Glutamatergic neuron (in vitro differentiated cells): ENCODE data around the gene SLAIN2. TPM values are rescaled to one million over a fixed set of nuclear protein-coding genes. Genes with fewer than 3 reads are reported as not detected.

ENCODE experiments used
- DNase-seq: peaks from one replicate; pipeline ENCODE4 v3.0.0; 2022
- H3K27ac Mint-ChIP-seq: one replicate; pipeline ENCODE4 v1.8.0; 2020; ENCODE audit warnings: mild to moderate bottlenecking, mixed read lengths, inconsistent platforms; ENCODE audit not compliant: unreplicated experiment
- H3K27me3 Mint-ChIP-seq: one replicate; pipeline ENCODE4 v1.8.0; 2020; ENCODE audit warnings: mild to moderate bottlenecking, moderate library complexity, mixed read lengths, inconsistent platforms; ENCODE audit not compliant: unreplicated experiment
- H3K36me3 Mint-ChIP-seq: one replicate; pipeline ENCODE4 v1.8.0; 2020; ENCODE audit warnings: mild to moderate bottlenecking, mixed read lengths, inconsistent platforms; ENCODE audit not compliant: unreplicated experiment
- H3K4me1 Mint-ChIP-seq: one replicate; pipeline ENCODE4 v1.8.0; 2020; ENCODE audit warnings: mild to moderate bottlenecking, low read depth, mixed read lengths, inconsistent platforms; ENCODE audit not compliant: unreplicated experiment
- H3K4me3 Mint-ChIP-seq: one replicate; pipeline ENCODE4 v1.8.0; 2020; ENCODE audit warnings: mild to moderate bottlenecking, mixed read lengths, inconsistent platforms; ENCODE audit not compliant: unreplicated experiment
- H3K9me3 Mint-ChIP-seq: one replicate; pipeline ENCODE4 v1.8.0; 2020; ENCODE audit warnings: mild to moderate bottlenecking, moderate library complexity, mixed read lengths, inconsistent platforms; ENCODE audit not compliant: unreplicated experiment
- total RNA-seq: library from RNA; stranded (reverse); fragmentation: NEBNext Ultra II Directional; extraction: Animal tissue kit (Norgen Biotek cat#: 25700); gene quantifications from one replicate; pipeline ENCODE4 v1.2.1, GENCODE V29; 2021; ENCODE audit not compliant: unreplicated experiment
- TF ChIP-seq, protein P1 (sequence below): fragments of 200-600 bp; sonication (generic); IDR thresholded peaks from one replicate; pipeline ENCODE4 v1.5.0; 2021; ENCODE audit not compliant: partially characterized antibody, unreplicated experiment

Gene SLAIN2
- total RNA-seq, 1 donor from 2014 or later = 72.6 TPM

DNA sequence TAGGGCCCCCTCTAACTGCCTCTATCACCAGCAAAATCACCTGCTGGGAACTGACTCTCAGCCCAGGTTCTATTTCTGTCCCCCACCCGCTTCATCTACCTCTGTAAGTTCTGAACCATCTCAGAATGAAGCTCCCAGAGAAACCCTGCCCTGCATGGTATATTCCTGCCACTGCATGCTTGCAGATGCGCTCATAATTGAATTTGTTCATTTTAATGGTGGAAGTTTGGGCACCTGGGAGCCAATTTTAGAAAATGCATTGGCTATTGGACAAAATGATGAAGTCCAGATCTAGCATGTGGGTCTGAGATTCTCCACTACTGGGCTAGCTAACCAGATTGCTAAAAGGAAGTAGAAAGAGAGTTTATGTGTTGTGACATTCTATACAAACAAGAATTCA, 113.3 kb downstream of the SLAIN2 start:
- peaks cover 6% of the 10 kb centered on the region for H3K36me3 Mint-ChIP-seq
- DNase-seq = no peak
- H3K27me3 Mint-ChIP-seq = no peaks in the 10 kb centered on the region
- TF ChIP-seq, protein P1, sequence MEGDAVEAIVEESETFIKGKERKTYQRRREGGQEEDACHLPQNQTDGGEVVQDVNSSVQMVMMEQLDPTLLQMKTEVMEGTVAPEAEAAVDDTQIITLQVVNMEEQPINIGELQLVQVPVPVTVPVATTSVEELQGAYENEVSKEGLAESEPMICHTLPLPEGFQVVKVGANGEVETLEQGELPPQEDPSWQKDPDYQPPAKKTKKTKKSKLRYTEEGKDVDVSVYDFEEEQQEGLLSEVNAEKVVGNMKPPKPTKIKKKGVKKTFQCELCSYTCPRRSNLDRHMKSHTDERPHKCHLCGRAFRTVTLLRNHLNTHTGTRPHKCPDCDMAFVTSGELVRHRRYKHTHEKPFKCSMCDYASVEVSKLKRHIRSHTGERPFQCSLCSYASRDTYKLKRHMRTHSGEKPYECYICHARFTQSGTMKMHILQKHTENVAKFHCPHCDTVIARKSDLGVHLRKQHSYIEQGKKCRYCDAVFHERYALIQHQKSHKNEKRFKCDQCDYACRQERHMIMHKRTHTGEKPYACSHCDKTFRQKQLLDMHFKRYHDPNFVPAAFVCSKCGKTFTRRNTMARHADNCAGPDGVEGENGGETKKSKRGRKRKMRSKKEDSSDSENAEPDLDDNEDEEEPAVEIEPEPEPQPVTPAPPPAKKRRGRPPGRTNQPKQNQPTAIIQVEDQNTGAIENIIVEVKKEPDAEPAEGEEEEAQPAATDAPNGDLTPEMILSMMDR = no peak
- no peaks in the 10 kb centered on the region for H3K4me1 Mint-ChIP-seq
- H3K27ac Mint-ChIP-seq = no peak overlapping the region
- H3K9me3 Mint-ChIP-seq = no peaks in the 10 kb centered on the region
- H3K4me3 Mint-ChIP-seq = no peak overlapping the region

DNA sequence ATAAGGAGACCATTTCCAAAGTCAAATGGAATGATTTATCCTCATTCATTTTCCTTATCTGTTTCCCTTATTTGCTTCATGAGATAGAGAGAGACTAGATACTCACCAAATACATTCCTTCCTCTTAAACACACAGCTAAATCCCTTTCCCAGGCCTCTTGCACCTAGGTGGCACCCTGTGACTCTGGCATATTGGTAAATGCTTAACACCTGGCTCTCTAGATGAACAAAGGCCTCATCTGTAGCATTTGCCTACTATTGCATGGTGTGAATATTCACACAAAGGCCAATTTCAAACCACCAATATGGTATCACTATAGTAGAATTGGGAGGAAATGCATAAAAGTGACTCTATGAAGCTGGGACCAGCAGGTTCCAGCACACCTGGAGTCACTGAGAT, 119.7 kb downstream of the SLAIN2 start:
- no peak for DNase-seq
- Mint-ChIP-seq H3K9me3 (no peaks in the 10 kb centered on the region), H3K36me3 (peaks cover 14% of the 10 kb centered on the region), H3K27ac (no peak overlapping the region), H3K4me3 (no peak overlapping the region), H3K4me1 (no peaks in the 10 kb centered on the region), H3K27me3 (no peaks in the 10 kb centered on the region)
- TF ChIP-seq, protein P1 = no peak

DNA sequence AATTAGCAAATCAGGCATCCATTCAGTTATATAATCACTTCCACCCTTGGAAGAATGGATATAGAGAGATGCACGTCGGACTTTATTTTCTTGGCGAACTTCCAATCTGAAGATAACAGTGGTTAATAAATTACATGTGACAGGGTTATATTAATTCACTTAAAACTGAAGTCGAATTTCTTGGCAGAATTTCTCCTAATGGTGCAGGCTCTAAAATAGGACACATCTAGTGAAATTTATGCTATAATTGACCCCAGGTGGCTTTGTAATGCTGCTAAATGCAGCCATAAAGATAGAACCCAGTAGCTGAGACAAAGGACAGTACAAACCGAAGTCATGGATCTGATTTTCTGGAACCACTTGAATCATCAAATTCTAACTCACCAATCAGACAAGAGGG, 121.0 kb downstream of the SLAIN2 start:
- Mint-ChIP-seq H3K9me3 (no peaks in the 10 kb centered on the region), H3K36me3 (peaks cover 8% of the 10 kb centered on the region)
- DNase-seq = no peak

GRCh38 chr4:48467442-48467841, 126.1 kb downstream of the SLAIN2 start:
- H3K27me3 Mint-ChIP-seq = peaks cover 5% of the 10 kb centered on the region
- H3K9me3 Mint-ChIP-seq = peaks cover 9% of the 10 kb centered on the region
- peaks cover 8% of the 10 kb centered on the region for H3K36me3 Mint-ChIP-seq
- TF ChIP-seq, protein P1 = no peak
- no peak overlapping the region for H3K27ac Mint-ChIP-seq
- peak; percentile 24 for DNase-seq
- peaks cover 12% of the 10 kb centered on the region for H3K4me1 Mint-ChIP-seq
- H3K4me3 Mint-ChIP-seq = no peak overlapping the region

More for the DNA sequence above, 121.0 kb downstream of the SLAIN2 start:
- no peak overlapping the region for H3K27ac Mint-ChIP-seq
- TF ChIP-seq, protein P1 = no peak
- no peak overlapping the region for H3K4me3 Mint-ChIP-seq
- no peaks in the 10 kb centered on the region for H3K27me3 Mint-ChIP-seq
- peaks cover 2% of the 10 kb centered on the region for H3K4me1 Mint-ChIP-seq

- Mint-ChIP-seq H3K27ac (no peak overlapping the region), H3K4me1 (peaks cover 12% of the 10 kb centered on the region), H3K9me3 (peaks cover 9% of the 10 kb centered on the region), H3K36me3 (peaks cover 8% of the 10 kb centered on the region), H3K4me3 (no peak overlapping the region), H3K27me3 (peaks cover 5% of the 10 kb centered on the region)
- DNase-seq = no peak
- TF ChIP-seq, protein P1 = no peak
Measured at GRCh38 chr4:48467891-48468290, 126.6 kb downstream of the SLAIN2 start.
